HG02610 (cell line): ENCODE data around the gene ALDH1B1.
A peak's percentile ranks its signal among the peaks of the same experiment; 100 is the strongest.

ENCODE experiments used
- ATAC-seq: cut with Tn5 transposase; IDR thresholded peaks from one replicate; pipeline ENCODE4 v1.9.1; 2021; ENCODE audit warnings: mild to moderate bottlenecking, moderate library complexity; ENCODE audit not compliant: unreplicated experiment

ALDH1B1 gene

GRCh38 chr9:38437193-38437823 lies 44.8 kb downstream of the ALDH1B1 start:
- ATAC-seq, result no peak

GRCh38 chr9:38439291-38439915 lies 46.9 kb downstream of the ALDH1B1 start:
- no peak for ATAC-seq

- no peak for ATAC-seq
Measured at GRCh38 chr9:38439916-38440301, 47.4 kb downstream of the ALDH1B1 start.

- ATAC-seq, result no peak
Measured at GRCh38 chr9:38440516-38440915, 48.0 kb downstream of the ALDH1B1 start.

GRCh38 chr9:38441347-38442085 lies 49.0 kb downstream of the ALDH1B1 start:
- ATAC-seq, result no peak

- ATAC-seq, result no peak
Measured at GRCh38 chr9:38442473-38443096, 50.1 kb downstream of the ALDH1B1 start.

- ATAC-seq, result no peak
Measured at GRCh38 chr9:38443181-38443580, 50.7 kb downstream of the ALDH1B1 start.

GRCh38 chr9:38443597-38443996 lies 51.1 kb downstream of the ALDH1B1 start:
- ATAC-seq, result no peak

- peak; percentile 75 for ATAC-seq
Measured at GRCh38 chr9:38445154-38446043, 52.9 kb downstream of the ALDH1B1 start.

GRCh38 chr9:38447703-38448102 lies 55.2 kb downstream of the ALDH1B1 start:
- no peak for ATAC-seq
